Neural cell (in vitro differentiated cells): ENCODE data around the gene ASMTL.

Experiments used
- CTCF ChIP-seq: fragments of 450-650 bp; IDR thresholded peaks from 2 replicates; pipeline ENCODE4 v1.5.1; 2014; ENCODE audit warnings: antibody characterized with exemption, mild to moderate bottlenecking, moderate library complexity; ENCODE audit not compliant: poor library complexity, severe bottlenecking
- EP300 ChIP-seq: fragments of 450-650 bp; conservative IDR thresholded peaks from 2 replicates; pipeline ENCODE4 v1.6.1; 2014; ENCODE audit warnings: antibody characterized with exemption, mild to moderate bottlenecking, moderate library complexity; ENCODE audit not compliant: poor library complexity, severe bottlenecking
- EZH2 ChIP-seq: fragments of 200-600, 300-800 bp; shearing (Covaris generic), sonication (generic); IDR thresholded peaks from 2 replicates; pipeline ENCODE4 v1.6.1; 2014; ENCODE audit warnings: antibody characterized with exemption, low read length, borderline replicate concordance, mild to moderate bottlenecking; ENCODE audit not compliant: insufficient read depth, poor library complexity, severe bottlenecking
- POLR2AphosphoS5 ChIP-seq: IDR thresholded peaks from 2 replicates; pipeline ENCODE4 v1.6.1; 2012
- REST ChIP-seq: IDR thresholded peaks from 2 replicates; pipeline ENCODE4 v1.6.1; 2012; ENCODE audit warnings: borderline replicate concordance

GRCh38 chrX:1453951-1454785, 1.5 kb upstream of the ASMTL start:
- TF ChIP-seq EP300 (no peak), CTCF (peak; percentile 88), REST (no peak), EZH2 (no peak), POLR2AphosphoS5 (no peak)
